Natural killer cell (primary cell): ENCODE measurements around the gene MARCHF11. TPM values are rescaled to one million over a fixed set of nuclear protein-coding genes. Genes with fewer than 3 reads are reported as not detected.

ENCODE experiments used
- ATAC-seq, 3 donors: fragments of 150-1000 bp in 2 of 3; fragments of 200-7000 bp in 1 of 3; cut with Tn5 transposase; 1 replicate in 1 of 3; 2 replicates in 2 of 3; pipeline ENCODE4 v1.10.0; 2021; ENCODE audit warnings: mild to moderate bottlenecking in 2 of 3, moderate library complexity in 2 of 3
- DNase-seq, 2 donors: peaks; one replicate each; pipeline versions ENCODE4 v3.0.0 to v3.0.0-alpha.2; 2013 to 2021; ENCODE audit warnings: mixed read lengths in 1 of 2
- H3K27ac ChIP-seq: one replicate; pipeline ENCODE4 v1.5.1; 2013; ENCODE audit warnings: mild to moderate bottlenecking, low read length
- H3K27me3 ChIP-seq: one replicate; pipeline ENCODE4 v1.6.1; 2013; ENCODE audit warnings: low read length; ENCODE audit not compliant: control insufficient read depth, insufficient read depth
- H3K36me3 ChIP-seq: one replicate; pipeline ENCODE4 v1.6.1; 2013; ENCODE audit warnings: low read length; ENCODE audit not compliant: control insufficient read depth, insufficient read depth
- H3K4me1 ChIP-seq: one replicate; pipeline ENCODE4 v1.6.1; 2013; ENCODE audit warnings: low read length; ENCODE audit not compliant: control insufficient read depth, insufficient read depth
- H3K4me3 ChIP-seq: one replicate; pipeline ENCODE4 v1.5.1; 2013; ENCODE audit warnings: low read length
- H3K9me3 ChIP-seq: one replicate; pipeline ENCODE4 v1.6.1; 2013; ENCODE audit warnings: low read length; ENCODE audit not compliant: control insufficient read depth, insufficient read depth
- H3K27ac Mint-ChIP-seq, 2 donors: one replicate each; pipeline ENCODE4 v1.8.0; 2022; ENCODE audit warnings: mild to moderate bottlenecking in 2 of 2, mixed read lengths in 2 of 2, moderate library complexity in 1 of 2
- H3K27me3 Mint-ChIP-seq, 2 donors: one replicate each; pipeline ENCODE4 v1.8.0; 2022; ENCODE audit warnings: low read depth in 2 of 2, mixed read lengths in 2 of 2
- H3K36me3 Mint-ChIP-seq: one replicate; pipeline ENCODE4 v1.8.0; 2022; ENCODE audit warnings: mixed read lengths
- H3K4me1 Mint-ChIP-seq, 2 donors: one replicate each; pipeline ENCODE4 v1.8.0; 2022; ENCODE audit warnings: mixed read lengths in 2 of 2
- H3K4me3 Mint-ChIP-seq: one replicate; pipeline ENCODE4 v1.8.0; 2022; ENCODE audit warnings: mild to moderate bottlenecking, moderate library complexity, mixed read lengths
- H3K9me3 Mint-ChIP-seq, 2 donors: one replicate each; pipeline ENCODE4 v1.8.0; 2022; ENCODE audit warnings: mixed read lengths in 2 of 2
- WGBS: methylation state at CpG from one replicate; pipeline ENCODE4 v1.1.7; 2013; ENCODE audit warnings: missing lambda C conversion rate; ENCODE audit not compliant: insufficient coverage; 5-methylcytosine and 5-hydroxymethylcytosine counted together
- intact Hi-C: fragments of 100-400 bp; cut with micrococcal nuclease; formaldehyde crosslinking; loops from one replicate; pipeline ENCODE4 v1.14.2; 2022
- total RNA-seq, 4 donors: library from RNA; stranded (reverse); fragments of 120-200 nt in 1 of 4; gene quantifications; one replicate each; pipeline versions ENCODE4 v1.2.3 to v1.2.4, GENCODE V29; 2013 to 2022
- TF ChIP-seq, protein P1 (sequence below): fragments of 200-600 bp; IDR thresholded peaks from one replicate; pipeline ENCODE4 v1.8.0; 2022; ENCODE audit warnings: antibody characterized with exemption

MARCHF11 gene
- total RNA-seq, 3 donors from 2014 or later (not counting 1 experiment from before 2014, with no cell fraction given): not detected

DNA sequence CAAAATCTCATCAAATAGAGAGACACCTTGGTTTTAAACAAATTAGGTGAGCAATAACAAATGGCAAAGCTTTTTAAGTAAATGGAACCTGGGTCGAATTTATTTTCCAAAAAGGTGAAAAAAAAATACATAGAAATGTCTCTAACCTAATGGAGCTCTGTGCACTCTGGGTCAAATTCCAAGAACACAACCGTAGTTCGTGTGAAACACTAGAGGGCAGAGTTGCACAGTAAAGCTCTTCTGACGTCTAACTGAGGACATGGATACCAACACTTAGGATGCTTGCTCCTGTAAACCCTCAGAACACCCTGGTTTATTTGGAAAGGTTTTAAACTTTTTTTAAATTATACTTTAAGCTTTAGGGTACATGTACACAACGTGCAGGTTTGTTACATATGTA is 18.9 kb downstream of the MARCHF11 start:
- Histone ChIP-seq H3K27me3 (no peaks in the 10 kb centered on the region), H3K4me1 (no peaks in the 10 kb centered on the region), H3K9me3 (no peaks in the 10 kb centered on the region), H3K27ac (no peak overlapping the region), H3K36me3 (no peaks in the 10 kb centered on the region), H3K4me3 (no peak overlapping the region)
- ATAC-seq: no peak
- whole genome bisulfite sequencing: 1% methylated on average over 4 of the region's 5 CpGs
- H3K36me3 Mint-ChIP-seq: no peaks in the 10 kb centered on the region
- H3K4me1 Mint-ChIP-seq: no peaks in the 10 kb centered on the region
- DNase-seq: peak in 1 of 2 donors; percentile 46
- peaks cover 2 to 5% of the 10 kb centered on the region in 2 donors for H3K9me3 Mint-ChIP-seq
- TF ChIP-seq, protein P1, sequence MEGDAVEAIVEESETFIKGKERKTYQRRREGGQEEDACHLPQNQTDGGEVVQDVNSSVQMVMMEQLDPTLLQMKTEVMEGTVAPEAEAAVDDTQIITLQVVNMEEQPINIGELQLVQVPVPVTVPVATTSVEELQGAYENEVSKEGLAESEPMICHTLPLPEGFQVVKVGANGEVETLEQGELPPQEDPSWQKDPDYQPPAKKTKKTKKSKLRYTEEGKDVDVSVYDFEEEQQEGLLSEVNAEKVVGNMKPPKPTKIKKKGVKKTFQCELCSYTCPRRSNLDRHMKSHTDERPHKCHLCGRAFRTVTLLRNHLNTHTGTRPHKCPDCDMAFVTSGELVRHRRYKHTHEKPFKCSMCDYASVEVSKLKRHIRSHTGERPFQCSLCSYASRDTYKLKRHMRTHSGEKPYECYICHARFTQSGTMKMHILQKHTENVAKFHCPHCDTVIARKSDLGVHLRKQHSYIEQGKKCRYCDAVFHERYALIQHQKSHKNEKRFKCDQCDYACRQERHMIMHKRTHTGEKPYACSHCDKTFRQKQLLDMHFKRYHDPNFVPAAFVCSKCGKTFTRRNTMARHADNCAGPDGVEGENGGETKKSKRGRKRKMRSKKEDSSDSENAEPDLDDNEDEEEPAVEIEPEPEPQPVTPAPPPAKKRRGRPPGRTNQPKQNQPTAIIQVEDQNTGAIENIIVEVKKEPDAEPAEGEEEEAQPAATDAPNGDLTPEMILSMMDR: no peak
- H3K27me3 Mint-ChIP-seq: no peaks in the 10 kb centered on the region
- no peak overlapping the region for H3K27ac Mint-ChIP-seq
- intact Hi-C loops: no loop called here
- no peak overlapping the region for H3K4me3 Mint-ChIP-seq

DNA sequence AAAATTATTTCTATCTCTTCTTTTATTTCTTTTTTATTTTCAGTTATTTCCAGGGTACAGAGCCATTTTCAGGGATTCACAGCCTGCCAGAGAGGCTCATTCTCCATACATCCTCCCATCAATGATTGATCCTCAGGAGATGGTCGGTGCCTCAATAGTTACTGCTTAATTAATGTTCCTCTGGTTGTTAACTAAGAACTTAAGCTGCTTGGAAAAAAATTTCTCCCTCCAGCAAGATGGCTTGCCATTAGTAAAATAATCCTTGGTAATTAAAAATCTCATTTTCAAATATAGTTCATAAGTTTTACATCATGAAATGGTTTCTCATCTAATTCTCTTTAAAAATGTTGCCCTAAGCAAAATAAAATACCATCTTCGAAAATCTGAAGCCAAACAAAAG is 20.0 kb downstream of the MARCHF11 start:
- Histone ChIP-seq H3K36me3 (no peaks in the 10 kb centered on the region), H3K27ac (no peak overlapping the region), H3K4me3 (no peak overlapping the region), H3K27me3 (no peaks in the 10 kb centered on the region), H3K9me3 (no peaks in the 10 kb centered on the region), H3K4me1 (no peaks in the 10 kb centered on the region)
- H3K27ac Mint-ChIP-seq: no peak overlapping the region
- no peaks in the 10 kb centered on the region for H3K4me1 Mint-ChIP-seq
- H3K9me3 Mint-ChIP-seq: no peaks in the 10 kb centered on the region
- TF ChIP-seq, protein P1: no peak
- no peak for ATAC-seq
- no peaks in the 10 kb centered on the region for H3K27me3 Mint-ChIP-seq
- intact Hi-C loops: no loop called here
- WGBS: 83% methylated on average over 2 of the region's 2 CpGs
- H3K4me3 Mint-ChIP-seq: no peak overlapping the region
- no peaks in the 10 kb centered on the region for H3K36me3 Mint-ChIP-seq
- DNase-seq: no peak

DNA sequence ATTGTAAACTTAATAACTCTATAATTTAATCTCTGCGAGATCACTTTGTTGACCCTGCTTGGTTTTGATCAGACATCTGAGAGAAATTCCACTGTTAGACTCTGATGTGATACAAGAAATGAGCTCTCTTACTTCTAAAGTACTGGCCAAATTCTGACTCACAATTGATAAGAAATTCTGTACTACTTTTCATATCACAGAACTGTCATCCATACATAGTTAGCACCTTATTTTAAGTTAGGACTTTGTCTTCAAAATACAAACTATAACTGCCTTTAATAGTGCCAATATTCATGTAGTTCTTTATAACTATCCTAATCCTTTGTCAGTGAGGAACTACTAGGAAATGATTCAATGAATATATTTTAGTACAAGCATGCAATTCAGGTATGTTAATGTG is 23.4 kb downstream of the MARCHF11 start:
- 90% methylated on average over 1 of the region's 1 CpG for WGBS

More for the DNA sequence above, 23.4 kb downstream of the MARCHF11 start:
- TF ChIP-seq, protein P1: no peak
- DNase-seq (no peak), ATAC-seq (no peak)
- Histone ChIP-seq H3K9me3 (no peaks in the 10 kb centered on the region), H3K27ac (no peak overlapping the region), H3K36me3 (no peaks in the 10 kb centered on the region), H3K27me3 (no peaks in the 10 kb centered on the region), H3K4me3 (no peak overlapping the region), H3K4me1 (no peaks in the 10 kb centered on the region)
- peaks cover 0 to 3% of the 10 kb centered on the region in 2 donors for H3K9me3 Mint-ChIP-seq
- intact Hi-C loops: no loop called here
- no peaks in the 10 kb centered on the region for H3K27me3 Mint-ChIP-seq
- no peak overlapping the region for H3K4me3 Mint-ChIP-seq
- no peaks in the 10 kb centered on the region for H3K4me1 Mint-ChIP-seq
- H3K27ac Mint-ChIP-seq: no peak overlapping the region
- no peaks in the 10 kb centered on the region for H3K36me3 Mint-ChIP-seq
